NCI-H1694 (cell line): Measurements from ENCODE around the gene LRRC59.

ENCODE experiments used
- DNase-seq: peaks from one replicate; lab custom pipeline; 2025; lab: John Stamatoyannopoulos, UW

LRRC59 gene

DNA sequence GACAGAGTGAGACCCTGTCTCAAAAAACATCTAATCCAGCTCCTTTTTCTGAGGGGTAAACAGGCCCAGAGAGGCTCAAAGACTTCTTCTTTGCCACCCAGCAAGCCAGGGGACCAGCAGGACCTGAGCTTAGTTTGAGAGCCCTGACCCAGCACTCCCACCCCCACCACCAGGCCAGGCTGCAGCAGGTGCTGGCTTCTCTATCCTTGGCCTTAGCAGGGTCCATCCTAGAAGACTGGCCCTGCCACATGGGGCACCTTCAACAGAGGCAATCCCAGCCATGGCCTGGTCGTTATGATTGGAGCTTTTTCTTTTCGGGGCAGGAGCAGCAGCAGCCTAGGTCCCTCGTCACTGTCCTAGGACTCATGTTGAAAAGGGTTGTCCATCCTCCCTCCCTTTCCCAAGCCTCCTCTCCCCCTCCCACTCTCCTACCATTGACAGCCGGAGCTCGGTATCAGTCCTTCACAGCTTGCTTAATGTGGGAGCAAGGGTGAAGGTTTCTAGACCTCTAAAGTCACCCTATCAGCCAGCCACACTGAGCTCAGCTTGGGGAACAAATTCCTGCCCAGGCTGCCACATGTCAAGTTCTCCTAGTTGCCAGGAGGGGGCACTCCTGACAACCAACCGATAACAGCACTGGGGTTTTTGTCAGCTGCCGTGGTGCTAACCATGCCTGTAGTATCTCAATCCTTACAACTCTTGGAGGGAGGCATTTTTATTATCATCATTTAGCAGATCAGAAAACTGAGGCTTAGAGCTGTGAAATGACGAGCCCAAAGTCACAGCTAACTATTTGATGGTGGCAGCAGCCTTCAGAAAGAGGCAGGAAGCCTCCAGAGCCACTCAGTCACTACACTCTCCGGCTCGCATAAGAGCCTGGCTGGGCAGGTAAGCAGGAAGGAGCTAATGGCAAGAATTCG, 35.5 kb downstream of the LRRC59 start:
- peak; percentile 77 for DNase-seq

DNA sequence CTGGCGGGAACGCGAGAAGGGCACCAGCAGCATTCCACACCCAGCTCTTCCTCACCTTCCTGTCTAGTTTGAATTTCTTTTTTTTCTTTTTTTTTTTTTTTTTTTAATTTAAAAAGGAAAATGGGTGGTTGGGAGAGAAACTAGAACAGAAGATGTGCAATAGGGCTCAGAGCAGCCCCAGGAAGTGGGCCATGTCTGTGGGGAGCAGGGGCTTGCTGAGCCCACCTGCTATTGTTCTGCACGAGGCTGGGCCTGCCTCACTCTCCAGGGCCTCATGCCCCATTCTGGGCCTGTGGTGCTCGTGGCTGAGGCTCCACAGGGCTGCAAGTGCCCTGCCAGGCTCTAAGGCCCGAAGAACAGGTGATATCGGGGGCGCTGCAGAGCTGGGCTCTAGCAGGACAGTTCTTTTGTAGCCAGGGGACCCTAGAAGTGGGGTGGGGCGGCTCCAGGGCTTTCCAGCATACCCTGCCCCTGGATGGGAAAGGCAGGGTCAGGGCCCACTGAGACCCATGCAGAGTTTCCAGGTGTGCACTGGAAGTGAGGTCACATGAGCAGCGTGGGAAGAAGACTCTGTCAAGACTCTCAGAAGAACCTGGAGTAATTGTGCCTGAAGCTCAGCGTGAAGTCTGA, 36.7 kb downstream of the LRRC59 start:
- no peak for DNase-seq

DNA sequence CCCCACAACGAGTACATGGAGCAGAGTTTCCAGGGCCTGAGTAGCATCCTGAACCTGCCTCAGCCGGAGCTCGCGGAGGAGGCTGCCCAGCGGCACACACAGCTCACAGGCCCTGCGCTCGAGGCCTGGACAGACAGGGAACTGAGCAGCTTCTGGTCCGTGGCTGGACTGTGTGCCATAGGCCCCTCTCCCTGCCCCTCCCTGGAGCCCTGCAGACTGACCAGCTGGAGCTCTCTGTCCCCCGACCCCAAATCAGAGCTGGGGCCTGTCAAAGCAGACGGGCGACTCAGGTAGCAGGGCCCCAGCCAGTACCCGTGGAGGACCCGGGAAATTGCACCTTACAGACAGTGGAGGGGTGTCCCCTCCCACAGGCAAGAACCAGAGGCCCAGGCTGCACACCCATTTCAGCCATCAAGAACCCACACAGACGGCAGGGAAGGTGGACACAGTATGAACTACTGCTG, 37.3 kb downstream of the LRRC59 start:
- no peak for DNase-seq

DNA sequence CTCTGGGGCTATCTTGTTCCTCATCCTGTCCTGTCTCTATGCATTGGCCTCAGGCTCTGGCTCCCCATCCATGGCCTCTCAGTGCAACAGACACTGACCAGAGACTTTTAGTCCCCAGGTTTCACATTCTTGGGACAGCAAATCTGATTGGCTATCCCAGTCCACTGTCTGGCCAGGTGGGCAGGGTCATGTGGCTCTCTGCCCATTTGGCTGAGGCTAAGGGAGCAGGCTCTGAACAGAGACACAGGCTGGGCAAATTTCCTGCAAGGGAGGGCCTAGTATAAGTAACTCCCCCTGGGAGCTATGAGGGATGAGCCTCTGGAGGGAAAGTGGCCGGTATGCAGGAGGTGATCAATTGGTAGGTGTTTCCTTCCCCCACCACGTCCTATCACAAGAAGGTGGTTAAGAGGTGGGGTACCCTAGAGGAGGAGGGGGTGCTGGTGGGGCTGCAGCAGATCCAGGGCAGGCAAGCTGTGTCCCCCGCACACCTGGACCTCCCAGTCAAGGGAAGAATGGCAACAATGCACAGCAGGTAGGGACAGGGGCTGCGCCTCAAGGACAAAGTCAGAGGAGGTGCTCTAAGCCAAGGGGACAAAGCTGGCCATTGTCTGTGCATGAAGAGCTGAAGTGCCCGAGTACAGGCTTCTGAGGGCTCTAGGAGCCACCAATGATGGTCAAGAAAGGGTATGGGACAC, 38.2 kb downstream of the LRRC59 start:
- no peak for DNase-seq

DNA sequence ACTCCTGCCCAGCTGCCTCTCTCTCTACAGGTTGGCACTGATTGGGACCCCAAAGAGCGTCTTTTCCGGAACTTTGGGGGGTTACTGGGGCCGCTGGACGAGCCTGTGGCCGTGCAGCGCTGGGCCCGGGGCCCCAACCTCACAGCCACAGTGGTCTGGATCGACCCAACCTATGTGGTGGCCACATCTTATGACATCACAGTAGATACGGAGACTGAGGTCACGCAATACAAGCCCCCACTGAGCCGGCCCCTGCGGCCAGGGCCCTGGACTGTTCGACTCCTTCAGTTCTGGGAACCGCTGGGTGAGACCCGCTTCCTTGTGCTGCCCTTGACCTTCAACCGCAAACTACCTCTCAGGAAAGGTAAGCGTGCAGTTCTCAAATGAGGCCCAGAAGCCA, 39.1 kb downstream of the LRRC59 start:
- DNase-seq: no peak

DNA sequence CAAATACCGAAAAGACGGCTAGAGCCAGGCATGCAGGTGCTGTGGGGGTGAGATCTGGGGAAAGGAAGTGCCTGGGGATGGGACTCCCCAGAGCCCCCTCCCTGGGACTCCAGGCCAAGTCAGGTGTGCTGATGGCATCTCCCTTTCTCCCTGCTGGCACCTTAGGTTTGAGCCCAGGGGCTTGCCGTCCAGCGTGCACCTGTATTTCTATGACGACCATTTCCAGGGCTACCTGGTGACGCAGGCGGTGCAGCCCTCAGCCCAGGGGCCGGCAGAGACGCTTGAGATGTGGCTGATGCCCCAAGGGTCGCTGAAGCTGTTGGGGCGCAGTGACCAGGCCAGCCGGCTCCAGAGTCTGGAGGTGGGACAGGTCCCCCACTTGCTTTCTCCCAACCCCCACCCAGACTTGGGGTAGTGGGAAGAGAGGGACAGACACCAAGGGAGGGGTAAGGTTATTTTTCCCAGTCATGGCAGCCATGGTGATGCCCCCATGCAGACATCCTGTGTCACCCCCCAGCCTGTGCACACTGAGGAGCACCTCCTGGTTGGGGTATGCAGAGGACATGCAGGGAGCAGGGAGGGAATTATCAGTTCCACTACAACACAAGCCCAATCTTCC, 40.3 kb downstream of the LRRC59 start:
- no peak for DNase-seq

DNA sequence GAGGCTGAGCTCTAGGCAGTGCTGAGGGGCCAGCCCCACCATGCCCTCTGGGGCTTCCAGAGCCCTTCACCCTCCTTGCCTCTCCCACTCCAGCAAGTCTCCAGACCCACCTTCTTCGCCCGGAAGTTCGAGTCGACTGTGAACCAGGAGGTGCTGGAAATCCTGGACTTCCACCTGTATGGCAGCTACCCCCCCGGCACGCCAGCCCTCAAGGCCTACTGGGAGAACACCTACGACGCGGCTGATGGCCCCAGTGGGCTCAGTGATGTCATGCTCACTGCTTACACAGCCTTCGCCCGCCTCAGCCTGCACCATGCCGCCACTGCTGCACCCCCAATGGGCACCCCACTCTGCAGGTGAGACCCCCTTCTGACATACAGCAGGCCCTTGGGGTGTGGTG, 40.9 kb downstream of the LRRC59 start:
- no peak for DNase-seq

DNA sequence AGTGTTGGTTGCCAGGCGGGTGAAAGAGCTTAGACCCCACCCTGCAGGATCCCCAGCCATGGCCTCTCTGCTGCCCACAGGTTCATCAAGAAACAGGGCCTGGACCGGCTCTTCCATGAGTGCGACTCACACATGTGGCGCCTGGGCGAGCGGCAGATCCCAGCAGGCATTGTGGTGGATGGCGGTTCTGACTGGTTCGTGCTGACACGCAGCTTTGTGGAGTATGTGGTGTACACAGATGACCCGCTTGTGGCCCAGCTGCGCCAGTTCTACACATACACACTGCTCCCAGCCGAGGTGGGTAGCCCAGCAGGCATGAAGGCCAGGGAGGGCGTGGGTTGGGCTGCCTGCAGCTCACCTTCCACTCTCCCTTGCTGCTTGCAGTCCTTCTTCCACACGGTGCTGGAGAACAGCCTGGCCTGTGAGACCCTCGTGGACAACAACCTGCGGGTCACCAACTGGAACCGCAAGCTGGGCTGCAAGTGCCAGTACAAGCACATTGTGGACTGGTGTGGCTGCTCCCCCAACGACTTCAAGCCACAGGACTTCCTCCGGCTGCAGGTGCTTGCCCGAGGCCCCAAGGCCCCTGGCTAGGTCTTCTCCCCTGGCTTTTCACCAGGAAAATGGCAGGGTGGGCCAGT, 41.5 kb downstream of the LRRC59 start:
- DNase-seq: no peak

DNA sequence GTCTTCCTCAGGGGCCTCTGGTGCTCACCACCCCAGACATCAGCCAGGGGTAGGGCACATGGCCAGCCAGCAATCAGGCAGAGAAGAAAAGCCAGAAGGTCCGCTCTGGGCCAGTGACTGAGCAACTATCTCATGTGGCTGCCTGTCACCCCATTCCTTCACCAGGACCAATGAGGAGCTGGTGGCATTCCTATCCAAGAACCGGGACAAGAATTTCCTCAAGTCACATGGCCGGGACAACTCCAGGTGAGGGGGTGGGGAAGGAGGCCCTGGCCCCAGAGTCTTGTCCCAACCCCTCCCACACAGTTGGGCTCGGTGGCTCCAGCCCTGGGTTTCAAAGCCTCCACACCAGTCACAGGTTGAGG, 42.0 kb downstream of the LRRC59 start:
- DNase-seq: no peak

DNA sequence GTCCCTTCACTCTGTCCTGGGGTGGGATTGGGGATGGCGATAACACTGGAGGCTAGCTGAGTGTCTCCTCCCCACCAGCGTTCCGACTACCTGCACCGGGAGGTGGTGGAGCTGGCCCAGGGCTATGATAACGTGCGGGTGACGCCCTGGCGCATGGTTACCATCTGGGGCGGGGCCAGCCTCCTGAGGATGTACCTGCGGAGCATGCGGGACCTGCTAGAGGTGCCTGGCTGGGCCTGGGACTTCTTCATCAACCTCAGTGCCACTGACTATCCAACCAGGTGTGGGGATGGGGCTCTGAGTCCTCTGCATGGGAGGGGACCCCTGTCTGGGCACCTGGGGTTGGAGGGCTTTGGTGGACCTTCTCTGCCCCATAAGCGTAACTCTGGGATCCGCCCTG, 42.5 kb downstream of the LRRC59 start:
- no peak for DNase-seq

DNA sequence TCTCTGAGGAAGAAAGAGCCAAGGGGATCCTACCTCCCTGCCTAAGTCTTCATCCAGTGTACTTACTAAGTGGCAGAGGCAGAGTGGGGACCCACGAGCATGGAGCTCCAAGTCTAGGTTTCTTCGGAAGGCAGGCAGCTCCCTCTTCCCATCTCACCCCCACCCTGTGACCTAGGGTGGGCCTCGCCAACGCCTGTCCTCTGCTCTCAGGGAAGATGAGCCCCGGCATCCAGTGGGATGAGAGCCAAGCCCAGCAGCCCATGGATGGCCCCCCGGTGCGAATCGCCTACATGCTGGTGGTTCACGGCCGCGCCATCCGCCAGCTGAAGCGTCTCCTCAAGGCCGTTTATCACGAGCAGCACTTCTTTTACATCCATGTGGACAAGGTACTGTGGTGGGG, 43.1 kb downstream of the LRRC59 start:
- DNase-seq: no peak

DNA sequence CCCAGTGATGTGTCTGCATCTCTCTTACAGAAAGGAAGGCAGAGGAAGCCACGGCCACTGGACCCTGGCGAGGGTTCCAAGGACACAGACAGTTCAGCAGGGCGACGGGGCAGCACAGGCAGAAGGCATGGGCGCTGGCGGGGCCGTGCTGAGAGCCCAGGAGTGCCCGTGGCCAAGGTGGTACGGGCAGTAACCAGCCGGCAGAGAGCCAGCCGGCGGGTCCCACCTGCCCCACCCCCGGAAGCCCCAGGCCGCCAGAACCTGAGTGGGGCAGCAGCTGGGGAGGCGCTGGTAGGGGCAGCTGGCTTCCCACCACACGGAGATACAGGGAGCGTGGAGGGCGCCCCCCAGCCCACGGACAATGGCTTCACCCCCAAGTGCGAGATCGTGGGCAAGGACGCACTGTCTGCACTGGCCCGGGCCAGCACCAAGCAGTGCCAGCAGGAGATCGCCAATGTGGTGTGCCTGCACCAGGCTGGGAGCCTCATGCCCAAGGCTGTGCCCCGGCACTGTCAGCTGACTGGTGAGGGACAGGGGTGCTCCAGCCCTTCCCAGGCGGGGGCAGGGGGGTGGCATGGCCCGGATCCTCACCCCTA, 43.6 kb downstream of the LRRC59 start:
- no peak for DNase-seq

DNA sequence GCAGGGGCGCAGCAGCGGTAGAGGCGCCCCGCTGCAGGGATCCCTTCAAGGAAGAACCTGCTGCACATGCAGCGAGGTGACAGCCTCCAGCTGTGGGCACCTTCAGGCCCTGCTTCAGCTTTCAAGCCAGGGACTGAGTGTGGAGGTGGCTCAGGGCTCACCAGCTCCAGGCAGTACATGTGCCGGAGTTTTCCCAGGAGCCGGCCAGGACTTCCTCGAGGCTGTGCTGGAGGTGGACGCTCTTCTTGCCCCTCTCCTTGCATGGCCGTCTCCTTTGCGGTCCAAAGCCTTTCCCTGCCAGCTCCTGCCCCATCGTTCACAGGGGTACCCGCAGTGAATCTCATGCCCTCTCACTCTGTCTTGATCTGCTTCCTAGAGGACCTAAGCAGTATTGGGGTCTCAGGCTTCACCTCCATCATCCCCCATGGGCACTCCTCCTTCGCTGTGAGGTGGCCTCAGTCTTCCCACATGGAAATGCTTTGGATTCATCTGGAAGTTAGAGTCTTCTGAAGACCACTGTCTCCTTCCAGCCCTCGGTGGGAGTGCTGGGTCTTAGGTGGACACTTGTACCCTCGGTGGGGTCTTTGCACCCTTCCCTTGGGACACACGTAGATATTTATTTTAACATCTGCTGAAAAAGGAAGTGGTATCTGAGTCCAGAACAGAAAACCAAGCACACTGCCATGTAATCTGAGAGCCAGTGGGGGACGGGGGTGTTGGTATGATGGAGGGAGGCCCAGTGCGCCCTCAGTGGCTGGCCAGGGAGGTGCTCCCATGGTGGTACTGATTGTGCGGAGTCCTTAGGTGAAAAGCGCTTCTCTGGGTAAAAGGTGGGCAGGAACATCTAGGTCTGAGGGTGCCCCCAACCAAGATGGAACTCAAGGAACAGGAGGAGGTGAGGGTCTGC, 44.4 kb downstream of the LRRC59 start:
- DNase-seq: no peak

DNA sequence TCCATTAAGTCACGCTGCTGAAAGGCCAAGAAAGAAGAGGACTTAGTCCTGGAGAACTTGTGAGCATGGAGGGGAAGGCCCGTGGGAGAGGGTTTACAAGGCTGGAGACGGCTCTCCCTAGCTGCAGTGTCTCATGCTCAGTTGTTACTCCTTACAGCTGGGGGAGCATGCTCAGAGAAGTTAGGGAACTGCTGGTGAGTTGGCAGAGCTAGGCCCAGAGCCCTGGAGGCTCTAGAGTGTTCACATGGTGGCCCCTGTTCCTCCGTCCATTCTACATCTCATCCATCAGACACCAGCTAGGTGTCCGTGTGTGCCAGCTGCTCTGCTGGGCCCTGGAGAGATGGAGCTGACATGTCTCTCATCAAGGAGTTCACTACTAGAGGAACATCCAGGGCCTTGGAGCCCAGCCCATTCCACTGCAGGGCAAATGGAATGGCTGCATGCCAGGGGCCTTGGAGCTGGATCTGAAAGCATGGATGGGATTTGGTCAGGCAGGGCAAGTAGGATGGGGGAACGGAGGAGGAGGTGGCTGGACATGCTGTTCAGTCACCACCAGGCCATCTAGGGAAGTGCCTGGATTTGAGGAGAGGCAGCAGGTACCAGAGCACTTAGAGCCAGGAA, 45.1 kb downstream of the LRRC59 start:
- no peak for DNase-seq

DNA sequence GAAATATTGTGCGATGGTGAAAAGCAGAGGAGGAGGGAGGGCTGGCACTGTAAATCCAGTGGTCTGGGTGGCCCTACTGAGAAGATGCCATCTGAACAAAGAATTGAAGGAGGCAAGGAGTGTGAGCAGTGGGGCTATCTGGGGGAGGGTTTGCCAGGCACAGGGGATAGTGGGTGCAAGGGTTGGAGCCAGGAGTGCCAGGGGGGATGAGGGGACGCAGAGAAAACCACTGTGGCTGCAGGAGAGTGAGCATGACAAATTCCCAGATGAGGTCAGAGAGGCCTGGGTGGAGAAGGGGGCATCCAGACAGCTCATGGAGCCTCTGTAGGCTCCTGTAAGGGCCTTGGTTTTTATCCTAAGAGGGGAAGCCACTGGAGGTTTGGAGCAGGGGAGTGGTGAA, 46.6 kb downstream of the LRRC59 start:
- DNase-seq: no peak

DNA sequence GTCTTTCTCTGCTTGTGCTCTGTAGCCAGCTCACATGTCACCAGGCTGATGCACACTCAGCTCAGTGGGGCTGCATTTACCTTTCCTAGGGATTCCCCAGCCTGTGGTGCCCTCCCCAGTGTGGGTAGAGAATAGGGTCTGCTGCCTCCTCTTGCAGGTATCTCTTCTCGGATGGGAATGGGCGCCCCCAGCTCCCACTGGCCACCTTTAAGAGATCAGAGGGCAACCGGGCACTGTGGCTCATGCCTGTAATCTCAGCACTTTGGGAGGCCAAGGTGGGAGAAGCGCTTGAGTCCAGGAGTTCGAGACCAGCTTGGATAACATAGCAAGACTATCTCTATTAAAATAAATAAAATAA, 48.1 kb downstream of the LRRC59 start:
- no peak for DNase-seq

DNA sequence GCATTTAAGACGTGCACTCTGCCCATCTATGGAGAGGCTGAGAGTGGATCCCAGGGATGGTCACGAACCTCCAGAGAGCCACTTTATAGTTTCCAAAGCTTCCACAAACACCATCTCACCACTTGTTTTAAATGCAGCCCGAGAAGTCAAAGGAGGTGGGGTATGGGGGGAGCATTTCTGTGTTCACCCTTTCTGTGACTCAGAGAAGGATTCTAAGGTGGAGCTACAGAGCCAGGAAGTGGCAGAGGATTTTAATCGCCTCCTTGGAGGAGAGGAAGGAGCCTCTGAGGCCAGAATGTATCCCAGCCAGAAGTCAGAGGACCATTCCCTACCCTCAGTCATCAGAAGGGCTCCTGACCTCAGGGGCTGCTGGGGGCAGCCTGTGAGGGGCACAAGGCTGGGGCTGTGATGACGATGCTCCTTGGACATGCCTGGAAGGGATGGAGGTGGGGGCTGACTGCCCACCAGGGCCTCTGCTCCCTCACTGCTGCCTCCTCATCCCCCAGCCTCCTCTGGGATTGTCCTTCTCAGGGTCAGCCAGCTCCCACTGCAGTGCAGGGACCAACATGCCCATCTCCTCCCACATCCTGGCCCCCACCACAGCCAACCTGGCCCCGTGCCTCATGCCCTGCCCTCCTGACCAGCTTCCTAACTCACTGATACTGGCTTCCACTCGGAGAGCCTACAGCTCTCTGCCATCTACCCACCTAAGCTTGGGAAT, 48.6 kb downstream of the LRRC59 start:
- no peak for DNase-seq

DNA sequence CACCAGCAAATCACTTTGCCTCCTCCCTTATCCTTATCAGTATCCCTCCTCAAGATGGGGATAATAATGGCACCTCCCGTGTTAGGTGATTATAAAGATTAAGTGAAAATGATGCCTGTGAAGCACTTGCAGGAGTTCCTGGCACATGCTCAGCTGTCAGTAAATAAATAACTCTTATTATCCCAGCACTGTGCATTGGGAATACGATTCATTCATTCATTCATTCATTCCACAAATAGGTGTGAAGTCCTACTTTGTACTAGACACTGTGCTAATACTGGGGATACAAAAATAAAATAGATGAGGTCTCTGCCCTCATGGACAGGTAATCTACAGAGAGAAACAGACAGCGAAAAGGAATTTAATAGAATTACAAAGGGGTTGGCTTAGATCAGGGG, 49.4 kb downstream of the LRRC59 start:
- no peak for DNase-seq

DNA sequence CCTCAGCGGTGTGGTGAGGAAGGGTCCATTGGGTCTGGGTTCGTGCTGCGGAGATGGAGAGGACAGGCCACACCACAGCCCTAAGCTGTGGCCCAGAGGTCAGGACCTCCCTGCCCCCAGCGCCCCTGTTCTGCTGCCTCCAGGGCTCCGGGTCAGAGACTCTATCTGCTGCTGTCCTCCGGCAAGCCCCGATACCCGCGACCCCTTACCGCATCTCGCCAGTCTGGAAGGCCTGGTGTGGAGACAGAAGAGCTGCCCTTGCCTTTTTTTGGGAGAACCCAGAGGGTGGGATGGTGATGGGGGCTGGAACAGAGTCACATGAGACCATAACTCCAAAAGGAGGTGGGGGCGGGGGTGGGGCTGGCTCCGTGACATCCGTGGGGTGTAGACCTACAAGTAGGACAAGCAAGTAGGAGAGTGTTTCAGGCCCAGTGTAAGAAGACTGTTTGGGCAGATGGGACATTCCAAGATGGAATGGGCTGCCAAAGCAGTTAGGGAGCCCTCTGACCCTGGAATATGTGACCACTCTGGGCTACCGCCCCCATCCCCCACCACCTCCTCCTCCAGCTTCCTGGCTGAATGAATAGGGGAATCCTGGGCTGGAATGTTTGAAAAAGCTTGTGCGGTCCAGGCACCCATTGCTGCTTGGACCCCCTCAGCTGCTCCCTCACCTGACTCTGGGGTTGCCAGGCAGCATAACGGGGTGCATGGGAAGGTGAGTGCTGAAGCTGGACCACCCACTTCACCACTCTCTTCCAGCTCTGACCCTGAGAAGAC, 50.0 kb downstream of the LRRC59 start:
- DNase-seq: no peak
